ENCODE measurements around the gene CHD9.
"Not testable (repeated sequence)": the region's sequence is repeated elsewhere in the genome, so short reads cannot be mapped to it uniquely, and the experiment has no call there.

CHD9 gene, protein sequence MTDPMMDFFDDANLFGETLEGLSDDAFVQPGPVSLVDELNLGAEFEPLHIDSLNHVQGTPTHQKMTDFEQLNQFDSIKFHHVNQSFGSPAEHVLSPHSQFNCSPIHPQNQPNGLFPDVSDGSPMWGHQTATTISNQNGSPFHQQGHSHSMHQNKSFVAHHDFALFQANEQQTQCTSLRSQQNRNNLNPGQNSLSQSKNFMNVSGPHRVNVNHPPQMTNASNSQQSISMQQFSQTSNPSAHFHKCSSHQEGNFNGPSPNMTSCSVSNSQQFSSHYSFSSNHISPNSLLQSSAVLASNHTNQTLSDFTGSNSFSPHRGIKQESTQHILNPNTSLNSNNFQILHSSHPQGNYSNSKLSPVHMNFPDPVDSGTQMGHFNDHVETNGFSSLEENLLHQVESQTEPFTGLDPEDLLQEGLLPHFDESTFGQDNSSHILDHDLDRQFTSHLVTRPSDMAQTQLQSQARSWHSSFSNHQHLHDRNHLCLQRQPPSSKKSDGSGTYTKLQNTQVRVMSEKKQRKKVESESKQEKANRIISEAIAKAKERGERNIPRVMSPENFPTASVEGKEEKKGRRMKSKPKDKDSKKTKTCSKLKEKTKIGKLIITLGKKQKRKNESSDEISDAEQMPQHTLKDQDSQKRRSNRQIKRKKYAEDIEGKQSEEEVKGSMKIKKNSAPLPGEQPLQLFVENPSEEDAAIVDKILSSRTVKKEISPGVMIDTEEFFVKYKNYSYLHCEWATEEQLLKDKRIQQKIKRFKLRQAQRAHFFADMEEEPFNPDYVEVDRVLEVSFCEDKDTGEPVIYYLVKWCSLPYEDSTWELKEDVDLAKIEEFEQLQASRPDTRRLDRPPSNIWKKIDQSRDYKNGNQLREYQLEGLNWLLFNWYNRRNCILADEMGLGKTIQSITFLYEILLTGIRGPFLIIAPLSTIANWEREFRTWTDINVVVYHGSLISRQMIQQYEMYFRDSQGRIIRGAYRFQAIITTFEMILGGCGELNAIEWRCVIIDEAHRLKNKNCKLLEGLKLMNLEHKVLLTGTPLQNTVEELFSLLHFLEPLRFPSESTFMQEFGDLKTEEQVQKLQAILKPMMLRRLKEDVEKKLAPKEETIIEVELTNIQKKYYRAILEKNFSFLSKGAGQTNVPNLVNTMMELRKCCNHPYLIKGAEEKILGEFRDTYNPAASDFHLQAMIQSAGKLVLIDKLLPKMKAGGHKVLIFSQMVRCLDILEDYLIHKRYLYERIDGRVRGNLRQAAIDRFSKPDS (N-terminal part only)

GRCh38 chr16:53054670-53055485 is at the start of gene CHD9:
Gene CHD9, plus strand, starts transcription at chr16:53054991. Its CDS starts 101,099 bp downstream, at chr16:53156090.
- FAIRE-seq, result no peak

- FAIRE-seq, result no peak
Observed at GRCh38 chr16:53007095-53007494, 47.7 kb upstream of the CHD9 start.

DNA sequence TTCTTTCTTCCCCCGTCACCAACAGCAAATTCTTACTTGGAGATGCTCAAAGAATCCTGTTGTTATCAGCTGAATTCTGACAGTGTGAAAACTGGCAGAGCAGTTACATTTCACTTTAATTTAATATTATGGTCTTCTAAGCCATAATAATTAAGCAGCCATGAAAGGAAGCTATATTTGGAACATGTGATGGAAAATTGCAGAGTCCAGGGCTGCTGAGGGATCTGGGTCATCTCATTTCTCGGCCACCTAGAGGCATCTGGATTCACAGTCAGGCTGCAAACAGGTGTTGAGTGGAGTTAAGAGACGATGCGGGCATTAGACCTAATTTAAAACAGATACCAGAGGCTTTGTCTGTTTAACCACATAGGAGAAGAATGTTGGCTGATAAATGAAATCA is 40.5 kb upstream of the CHD9 start:
- no peak for FAIRE-seq

GRCh38 chr16:53018834-53019416 is 35.9 kb upstream of the CHD9 start:
- FAIRE-seq, result no peak

DNA sequence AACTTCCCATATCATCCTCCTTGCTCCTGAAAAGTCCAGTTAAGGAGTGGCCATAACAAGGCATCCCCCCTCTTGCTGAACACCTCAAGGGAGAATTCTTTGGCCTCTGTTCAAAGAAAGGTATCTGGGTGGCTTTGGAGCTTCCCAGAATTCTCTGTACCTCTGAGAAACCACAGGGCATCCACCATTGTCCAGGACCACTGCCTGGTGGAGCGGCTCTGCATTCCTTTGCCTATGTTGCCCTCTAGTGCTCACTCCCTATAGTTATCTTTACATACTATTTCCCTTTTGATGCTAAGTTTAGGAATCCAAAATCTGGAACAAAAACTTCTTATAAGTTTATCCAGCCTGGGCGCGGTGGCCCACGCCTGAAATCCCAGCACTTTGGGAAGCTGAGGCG is 32.4 kb upstream of the CHD9 start:
- FAIRE-seq, result no peak

DNA sequence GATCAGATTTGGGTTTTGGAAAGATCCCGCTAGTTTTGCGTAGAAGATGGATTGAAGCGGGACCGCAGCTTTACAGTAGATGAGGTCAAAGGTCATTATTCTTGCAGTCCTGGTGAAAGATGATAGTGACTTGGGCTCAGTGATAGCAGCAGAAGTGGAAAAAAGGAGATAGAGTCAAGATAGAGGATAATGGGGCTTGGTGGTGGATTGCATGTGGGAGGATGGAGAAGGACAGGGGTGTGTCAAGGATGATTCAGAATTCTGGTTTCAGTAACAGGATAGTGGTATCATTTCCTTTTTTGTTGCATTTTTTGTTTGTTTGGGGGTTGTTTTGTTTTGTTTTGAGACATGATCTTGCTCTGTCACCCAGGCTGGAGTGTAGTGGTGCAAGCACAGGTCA is 30.7 kb upstream of the CHD9 start:
- FAIRE-seq, result no peak

- no peak for FAIRE-seq
Observed at GRCh38 chr16:53029971-53030370, 24.8 kb upstream of the CHD9 start.

GRCh38 chr16:53031323-53031942 is 23.4 kb upstream of the CHD9 start:
- no peak for FAIRE-seq

GRCh38 chr16:53034306-53034705 is 20.5 kb upstream of the CHD9 start:
- FAIRE-seq, result no peak

- no peak for FAIRE-seq
Observed at GRCh38 chr16:53035176-53035942, 19.4 kb upstream of the CHD9 start.

GRCh38 chr16:53036066-53036465 is 18.7 kb upstream of the CHD9 start:
- no peak for FAIRE-seq

DNA sequence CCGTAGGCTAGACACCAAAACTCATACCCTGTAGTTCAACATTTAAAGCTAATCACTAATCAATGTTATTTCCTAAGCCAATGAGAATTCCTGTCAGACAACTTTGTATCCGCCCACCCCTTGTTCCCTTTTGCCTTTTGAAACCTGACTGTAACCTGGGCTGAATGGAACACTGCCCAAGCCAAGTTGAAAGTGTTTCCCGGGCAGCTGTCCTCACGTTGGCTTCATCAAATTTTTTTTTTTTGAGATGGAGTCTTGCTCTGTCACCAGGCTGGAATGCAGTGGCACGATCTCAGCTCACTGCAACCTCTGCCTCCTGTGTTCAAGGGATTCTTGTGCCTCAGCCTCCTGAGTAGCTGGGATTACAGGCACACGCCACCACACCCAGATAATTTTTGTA is 18.1 kb upstream of the CHD9 start:
- not testable (repeated sequence) for FAIRE-seq

DNA sequence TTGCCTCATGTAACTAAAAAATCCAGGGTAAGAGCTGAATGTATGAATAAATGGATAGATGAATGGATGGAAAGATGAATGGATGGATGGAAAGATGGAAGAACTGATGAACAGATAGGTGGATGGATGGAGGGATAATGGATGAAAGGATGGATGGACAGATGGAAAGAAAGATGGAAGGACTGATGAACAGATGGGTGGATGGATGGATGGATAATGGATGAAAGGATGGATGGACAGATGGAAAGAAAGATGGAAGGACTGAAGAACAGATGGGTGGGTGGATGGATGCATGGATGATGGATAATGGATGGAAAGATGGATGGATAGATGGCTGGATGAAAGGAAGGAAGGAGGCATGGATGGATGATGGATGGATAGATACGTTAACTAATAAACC is 14.0 kb upstream of the CHD9 start:
- no peak for FAIRE-seq

- FAIRE-seq, result no peak
Observed at GRCh38 chr16:53041320-53042051, 13.3 kb upstream of the CHD9 start.

GRCh38 chr16:53042235-53042701 is 12.5 kb upstream of the CHD9 start:
- no peak for FAIRE-seq

GRCh38 chr16:53043428-53043831 is 11.4 kb upstream of the CHD9 start:
- FAIRE-seq, result no peak

- no peak for FAIRE-seq
Observed at GRCh38 chr16:53043986-53044601, 10.7 kb upstream of the CHD9 start.

DNA sequence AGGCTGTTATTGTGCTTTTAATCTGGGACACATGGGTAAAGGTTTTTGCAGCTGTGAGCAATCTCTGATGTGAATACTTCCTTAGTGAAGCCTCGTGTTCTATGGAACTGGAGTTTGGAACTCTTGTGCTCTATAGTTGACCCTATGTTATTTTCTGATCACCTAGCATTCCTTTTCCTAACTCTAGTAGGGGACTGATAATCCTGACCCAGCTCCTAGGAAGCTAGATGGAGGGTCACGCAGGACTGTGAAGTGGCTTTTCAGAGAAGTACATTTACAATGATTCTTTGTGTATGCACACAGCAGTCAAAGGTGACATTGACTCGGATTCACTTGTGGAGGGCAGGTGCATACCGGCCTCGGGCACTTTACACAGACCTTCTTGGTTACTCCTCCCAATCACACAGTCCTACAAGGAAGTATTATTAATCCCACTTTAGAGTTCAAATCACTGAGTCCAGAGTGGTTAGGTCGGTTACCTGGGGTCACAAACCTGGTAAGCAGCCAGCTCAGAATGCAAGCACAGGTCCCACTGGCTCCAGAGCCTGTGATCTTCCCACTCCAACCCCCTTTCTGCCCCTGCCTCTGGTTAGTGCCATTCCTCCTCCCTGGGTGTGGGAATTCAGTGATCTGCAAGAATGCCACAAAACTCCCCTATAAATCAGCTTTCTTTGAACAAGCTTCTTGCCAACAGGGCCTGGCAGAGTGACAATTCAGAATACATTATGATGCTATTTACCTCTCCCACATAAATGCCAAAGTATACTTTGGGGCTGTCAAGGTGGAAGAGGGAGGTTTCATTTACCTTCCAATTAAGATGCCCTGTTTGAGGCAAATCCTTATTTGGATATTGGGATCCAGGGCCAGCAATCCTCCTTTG is 9.2 kb upstream of the CHD9 start:
- no peak for FAIRE-seq

Measured in colon (tissue), 2 donors.